Measurements from ENCODE around the gene ABCB6.
A peak's percentile ranks its signal among the peaks of the same experiment; 100 is the strongest.

Gene ABCB6

DNA sequence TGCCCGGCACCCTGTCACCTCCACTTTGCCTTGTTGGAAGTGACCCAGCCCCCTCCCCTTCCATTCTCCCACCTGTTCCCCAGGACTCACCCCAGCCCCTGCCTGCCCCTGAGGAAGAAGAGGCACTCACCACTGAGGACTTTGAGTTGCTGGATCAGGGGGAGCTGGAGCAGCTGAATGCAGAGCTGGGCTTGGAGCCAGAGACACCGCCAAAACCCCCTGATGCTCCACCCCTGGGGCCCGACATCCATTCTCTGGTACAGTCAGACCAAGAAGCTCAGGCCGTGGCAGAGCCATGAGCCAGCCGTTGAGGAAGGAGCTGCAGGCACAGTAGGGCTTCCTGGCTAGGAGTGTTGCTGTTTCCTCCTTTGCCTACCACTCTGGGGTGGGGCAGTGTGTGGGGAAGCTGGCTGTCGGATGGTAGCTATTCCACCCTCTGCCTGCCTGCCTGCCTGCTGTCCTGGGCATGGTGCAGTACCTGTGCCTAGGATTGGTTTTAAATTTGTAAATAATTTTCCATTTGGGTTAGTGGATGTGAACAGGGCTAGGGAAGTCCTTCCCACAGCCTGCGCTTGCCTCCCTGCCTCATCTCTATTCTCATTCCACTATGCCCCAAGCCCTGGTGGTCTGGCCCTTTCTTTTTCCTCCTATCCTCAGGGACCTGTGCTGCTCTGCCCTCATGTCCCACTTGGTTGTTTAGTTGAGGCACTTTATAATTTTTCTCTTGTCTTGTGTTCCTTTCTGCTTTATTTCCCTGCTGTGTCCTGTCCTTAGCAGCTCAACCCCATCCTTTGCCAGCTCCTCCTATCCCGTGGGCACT lies 36.2 kb downstream of the ABCB6 start:
- no peak for DNase-seq

DNA sequence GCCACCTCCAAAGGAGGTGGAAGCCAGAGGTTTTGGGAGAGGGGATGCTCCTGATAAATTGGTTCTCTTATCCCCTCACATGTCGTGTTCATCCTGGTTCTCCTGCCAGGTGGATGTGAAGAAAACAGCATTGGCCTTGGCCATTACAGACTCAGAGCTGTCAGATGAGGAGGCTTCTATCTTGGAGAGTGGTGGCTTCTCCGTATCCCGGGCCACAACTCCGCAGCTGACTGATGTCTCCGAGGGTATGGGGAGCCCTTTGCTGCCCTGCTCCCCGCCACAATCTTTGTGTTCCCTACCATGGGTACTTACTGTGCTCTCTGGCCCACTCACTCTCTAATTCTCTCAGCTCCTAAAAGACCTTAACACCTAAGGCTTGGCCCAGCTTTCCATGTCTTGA lies 37.2 kb downstream of the ABCB6 start:
- no peak for DNase-seq

DNA sequence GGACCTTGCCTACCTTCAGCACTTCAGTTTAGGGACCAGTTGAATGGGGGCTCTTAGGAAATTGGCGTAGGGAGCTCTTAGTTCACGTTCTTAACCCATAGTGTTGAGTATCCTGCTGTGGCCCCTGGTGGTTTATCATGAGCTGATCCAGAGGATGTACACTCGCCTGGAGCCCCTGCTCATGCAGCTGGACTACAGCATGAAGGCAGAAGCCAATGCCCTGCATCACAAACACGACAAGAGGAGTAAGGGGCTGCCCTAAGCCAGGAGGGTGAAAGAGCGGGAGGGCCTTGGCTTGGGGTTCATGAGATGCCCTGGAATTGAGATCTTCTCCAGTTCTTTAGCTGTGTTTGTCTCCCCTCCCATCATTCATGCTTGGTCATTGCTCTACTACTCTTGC lies 37.8 kb downstream of the ABCB6 start:
- no peak for DNase-seq

DNA sequence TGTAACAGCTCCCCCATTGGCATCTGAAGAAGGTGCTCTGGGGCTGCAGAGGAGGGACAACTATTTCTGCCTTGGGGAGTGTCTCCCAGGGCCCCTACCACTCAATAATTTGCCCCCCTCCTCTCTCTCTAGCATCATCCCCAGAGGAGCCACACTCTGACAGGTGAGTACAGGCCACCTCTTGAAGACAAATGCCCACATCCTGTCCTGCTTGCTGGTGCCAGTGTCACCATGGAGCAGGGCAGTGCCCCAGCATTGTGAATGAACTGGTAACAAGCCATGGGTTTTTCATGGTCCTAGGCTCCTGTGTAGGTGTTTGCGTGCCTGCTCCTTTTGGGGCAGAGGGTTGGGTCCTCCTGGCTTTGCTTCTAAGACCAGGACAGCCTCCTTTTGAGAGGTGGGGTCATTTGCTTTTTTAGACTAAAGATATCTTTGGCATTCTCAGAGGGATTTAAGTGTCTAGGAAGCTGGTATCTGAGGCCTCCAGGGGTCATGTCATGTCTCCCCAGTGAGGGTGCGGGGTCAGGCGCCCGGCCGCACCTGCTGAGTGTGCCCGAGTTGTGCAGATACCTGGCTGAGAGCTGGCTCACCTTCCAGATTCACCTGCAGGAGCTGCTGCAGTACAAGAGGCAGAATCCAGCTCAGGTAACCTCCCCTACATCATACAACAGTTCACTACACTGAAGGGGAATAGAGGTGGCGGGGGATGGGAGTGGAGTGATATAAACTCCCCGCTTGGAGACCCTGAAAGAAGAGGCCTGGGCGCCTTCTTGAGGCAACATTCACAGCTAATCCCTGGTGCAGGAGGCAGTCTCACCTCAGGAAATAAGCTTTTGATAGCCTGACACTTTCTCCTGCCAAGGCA lies 38.9 kb downstream of the ABCB6 start:
- DNase-seq: no peak

DNA sequence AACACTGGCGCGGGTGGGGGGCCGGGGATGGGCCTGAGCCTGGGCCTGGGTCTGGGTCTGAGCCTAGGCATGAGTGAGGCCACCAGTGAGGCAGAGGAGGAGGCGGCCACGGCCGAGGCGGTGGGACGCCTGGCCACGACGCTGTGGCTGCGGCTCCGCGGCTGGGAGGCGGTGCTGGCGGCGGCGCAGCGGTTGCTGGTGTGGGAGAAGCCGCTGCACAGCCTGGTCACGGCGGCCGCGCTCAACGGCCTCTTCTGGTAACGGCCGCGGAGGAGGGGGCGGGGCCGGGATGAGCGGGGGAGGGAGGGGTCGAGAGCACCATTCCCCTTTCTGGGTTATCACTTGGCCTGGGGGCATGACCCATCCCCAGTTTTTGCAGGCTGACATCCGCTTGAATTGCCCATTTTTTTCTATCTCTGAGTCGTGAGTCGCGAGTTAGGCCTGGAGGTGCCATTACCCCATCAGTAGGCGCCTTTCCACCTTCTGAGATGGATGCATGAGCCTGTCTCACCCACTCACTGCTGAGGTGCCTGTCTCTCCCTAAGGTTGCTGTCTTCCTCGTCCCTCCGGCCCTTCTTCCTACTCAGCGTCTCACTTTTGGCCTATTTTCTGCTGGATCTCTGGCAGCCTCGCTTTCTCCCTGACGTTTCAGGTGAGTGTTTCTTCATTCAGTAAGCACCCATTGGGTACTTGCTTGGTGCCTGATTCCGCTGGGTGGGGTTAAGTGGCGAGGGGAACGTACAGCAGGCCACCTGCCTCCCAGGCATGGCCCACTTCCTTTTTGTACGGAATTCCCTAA lies 40.2 kb downstream of the ABCB6 start:
- peak; percentile 73 for DNase-seq

DNA sequence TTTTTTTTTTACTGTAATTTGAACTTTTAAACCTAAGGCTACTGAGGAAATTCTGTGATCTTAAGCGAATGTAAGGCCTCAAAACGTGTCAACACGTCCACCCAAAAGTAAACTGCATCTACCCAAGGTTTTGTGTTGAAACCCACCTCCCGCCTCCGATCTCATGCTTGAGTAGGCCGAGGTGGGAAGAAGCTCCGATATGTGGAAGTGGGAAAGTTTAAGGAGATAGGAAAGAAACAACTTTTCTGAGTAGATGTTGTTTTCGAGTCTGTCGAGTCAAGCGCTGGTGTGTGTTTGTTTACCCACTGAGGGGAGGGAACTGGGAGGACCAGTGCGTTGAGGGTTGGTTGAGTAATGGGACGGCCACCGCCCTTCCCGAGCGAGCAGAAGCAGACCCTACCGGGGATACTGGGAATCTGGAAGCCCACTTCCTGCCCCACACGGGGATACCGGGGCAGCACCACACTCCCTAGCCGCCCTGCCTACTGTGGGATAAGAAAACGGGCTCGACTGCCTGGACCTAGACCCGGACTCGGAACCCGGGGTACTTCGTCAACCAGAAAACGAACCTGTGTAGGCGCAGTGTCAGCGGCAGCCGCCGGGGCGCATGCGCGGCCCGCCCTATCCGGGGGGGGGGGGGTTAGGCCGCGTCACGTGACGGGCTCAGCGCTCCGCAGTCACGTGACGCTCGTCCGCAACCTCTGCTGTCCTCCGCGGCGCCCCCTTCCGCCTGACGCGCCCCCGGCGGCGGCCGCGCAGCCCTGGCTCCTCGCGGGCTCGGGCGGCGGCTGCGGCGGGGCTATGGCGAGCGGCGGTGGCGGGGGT lies 41.0 kb downstream of the ABCB6 start, which contains the start of gene RETREG2:
TSS of gene RETREG2 (plus strand) at position 724 of the 825 bp plus-strand sequence. CDS start at position 802, 78 bp downstream.
- peak; percentile 88 for DNase-seq

DNA sequence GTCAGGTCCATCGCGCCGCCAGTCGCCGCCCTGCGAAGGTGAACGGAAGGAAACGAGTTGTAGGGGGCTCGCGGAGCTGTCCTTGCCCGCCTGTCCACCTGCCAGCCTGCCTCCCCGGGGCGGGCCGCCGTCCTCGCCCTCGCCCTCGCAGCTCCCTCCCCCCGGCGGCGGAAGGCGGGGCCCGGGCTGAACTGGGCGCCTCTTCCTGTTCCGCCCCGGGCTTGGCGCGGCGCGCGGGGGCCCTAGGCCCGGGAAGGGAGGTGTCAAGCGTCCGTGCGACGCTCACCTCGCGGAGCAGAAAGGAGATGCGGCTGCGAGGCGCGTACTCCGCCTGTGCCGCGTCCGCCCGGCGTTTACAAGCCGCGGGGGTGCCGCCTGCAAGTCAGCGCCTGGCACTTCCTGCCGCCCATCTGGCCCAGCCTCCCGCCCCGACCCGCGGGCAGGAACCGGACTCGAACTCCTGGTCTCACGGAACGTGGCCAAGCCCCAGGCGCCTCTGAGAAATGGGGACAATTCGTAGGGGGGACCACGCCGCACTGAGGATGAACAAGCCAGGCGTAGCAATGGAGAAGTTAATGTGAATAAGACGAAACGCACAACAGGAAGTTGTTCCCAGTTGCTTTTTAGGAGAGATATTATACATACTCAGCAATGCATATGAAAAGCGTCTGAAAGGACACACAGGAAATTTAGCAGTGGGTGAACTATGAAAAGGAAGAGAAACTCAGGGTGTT lies 41.8 kb downstream of the ABCB6 start, which contains the start of gene CNPPD1:
TSS of gene CNPPD1 (minus strand) at position 108 of the 734 bp plus-strand sequence. CDS start at position 11, 97 bp downstream.
- DNase-seq: peak; percentile 91

DNA sequence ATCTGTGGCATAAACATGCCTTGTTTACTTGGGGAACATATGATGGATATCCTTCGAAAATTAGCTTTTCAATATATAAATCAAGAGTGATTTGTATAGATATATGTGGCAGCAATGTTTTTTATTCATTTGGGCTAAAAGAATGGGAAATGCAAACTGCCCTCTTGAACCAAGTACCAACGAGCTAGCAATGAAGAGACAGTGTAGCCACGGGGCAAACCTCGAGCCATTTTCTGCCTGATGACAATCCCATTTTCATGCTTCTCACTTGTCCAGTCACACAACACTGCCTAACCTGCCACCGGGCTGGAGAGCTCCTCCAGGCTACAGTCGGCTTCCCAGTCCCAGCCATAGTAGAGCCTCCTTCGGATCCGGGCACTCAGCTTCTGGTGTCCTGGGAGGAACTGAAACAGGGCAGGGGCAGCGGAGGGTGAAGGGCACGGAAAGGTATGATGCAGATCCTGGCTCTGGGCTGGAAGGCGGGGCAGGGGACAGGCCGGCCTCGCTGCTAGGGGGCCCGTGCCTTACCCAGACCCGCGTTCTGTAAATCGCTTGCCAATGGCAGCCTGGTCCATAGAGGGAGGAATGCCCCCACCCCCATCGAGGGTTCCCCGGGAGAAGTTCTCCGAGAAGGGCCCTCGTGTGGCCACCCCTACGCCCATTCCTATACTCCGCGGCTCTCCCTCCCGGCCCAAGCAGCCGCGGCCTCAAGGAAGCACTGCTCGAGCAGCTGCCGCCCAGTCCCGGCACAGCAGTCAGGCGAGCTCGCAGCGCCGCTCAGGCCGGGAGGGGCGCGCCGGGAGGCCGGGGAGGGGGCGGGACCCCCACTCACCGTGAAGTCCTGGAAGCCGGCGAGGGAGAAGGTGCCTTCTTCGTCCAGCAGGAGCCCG lies 42.6 kb downstream of the ABCB6 start:
- DNase-seq: peak; percentile 69

DNA sequence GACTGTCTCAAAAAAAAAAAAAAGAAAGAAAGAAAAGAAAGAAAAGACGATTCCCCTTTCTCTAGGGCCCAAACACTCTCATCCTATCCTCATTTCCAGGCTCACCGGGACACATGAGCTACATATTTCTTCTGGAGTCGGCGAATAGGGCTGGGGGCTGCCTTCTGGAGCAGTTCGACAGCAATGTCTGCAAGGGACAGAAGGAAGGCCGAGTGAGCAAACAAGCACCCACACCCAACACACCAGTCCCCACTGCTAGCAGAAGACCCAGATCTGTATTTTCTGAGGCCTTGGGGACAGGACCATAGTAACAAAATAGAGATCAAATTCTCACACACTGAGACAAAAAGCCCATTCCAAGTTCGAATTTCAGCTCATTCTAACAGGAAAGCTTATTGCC lies 43.3 kb downstream of the ABCB6 start:
- DNase-seq: no peak

DNA sequence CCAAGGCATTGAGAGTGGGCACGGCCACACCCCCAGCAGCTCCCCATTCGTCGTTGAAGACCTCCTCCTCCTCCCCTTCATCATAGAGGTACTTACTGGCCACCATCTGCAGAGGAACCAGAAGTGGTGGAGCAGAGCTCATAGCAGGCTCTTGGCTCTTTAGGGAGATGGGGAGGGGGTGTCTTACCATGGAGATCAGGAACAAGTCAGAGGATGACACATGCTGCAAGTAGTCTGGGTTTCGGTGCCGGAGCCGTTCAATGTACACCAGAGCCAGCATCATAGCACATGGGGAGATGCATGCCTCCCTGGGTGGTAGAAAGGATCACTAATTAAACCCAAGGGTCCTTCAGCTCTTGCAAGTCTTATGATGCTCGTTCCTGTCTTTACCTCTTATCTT lies 44.0 kb downstream of the ABCB6 start:
- DNase-seq: no peak

DNA sequence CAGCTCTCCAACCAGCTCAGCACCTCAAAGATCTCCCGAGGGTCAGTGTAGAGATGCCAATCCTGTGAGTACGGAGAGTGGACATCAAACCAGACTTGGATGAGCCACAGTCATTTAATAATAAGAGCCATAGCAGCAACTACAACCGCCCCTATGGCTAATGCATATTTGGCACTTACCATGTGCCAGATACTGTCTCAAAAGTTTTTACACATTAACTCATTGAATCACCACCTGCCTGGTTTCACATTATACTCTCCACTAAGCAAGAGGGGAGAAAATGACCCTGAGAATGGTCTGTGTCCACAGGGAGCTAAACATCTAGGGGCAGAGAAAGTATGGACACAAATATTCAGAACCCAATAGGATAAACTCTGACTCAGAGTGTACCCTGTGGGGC lies 44.6 kb downstream of the ABCB6 start:
- no peak for DNase-seq

DNA sequence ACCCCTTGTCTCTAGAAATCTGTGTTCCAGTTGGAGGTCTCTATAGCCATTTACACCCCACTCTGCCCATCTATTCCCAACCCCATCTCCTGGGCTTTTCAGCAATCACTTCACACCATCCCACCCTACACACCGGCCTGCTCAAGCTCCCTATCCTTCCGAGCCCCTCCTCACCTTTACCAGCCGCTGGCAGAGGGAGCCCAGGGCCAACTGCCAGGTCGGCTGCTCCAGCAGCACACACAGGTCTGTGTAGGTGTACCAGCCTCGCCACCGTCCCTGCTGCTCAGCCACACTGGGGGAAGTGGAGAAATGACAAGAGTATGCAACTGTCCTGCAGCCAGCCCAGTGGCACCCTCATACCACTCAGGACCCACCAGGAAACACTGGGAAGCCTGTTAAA lies 45.6 kb downstream of the ABCB6 start:
- DNase-seq: peak; percentile 41

DNA sequence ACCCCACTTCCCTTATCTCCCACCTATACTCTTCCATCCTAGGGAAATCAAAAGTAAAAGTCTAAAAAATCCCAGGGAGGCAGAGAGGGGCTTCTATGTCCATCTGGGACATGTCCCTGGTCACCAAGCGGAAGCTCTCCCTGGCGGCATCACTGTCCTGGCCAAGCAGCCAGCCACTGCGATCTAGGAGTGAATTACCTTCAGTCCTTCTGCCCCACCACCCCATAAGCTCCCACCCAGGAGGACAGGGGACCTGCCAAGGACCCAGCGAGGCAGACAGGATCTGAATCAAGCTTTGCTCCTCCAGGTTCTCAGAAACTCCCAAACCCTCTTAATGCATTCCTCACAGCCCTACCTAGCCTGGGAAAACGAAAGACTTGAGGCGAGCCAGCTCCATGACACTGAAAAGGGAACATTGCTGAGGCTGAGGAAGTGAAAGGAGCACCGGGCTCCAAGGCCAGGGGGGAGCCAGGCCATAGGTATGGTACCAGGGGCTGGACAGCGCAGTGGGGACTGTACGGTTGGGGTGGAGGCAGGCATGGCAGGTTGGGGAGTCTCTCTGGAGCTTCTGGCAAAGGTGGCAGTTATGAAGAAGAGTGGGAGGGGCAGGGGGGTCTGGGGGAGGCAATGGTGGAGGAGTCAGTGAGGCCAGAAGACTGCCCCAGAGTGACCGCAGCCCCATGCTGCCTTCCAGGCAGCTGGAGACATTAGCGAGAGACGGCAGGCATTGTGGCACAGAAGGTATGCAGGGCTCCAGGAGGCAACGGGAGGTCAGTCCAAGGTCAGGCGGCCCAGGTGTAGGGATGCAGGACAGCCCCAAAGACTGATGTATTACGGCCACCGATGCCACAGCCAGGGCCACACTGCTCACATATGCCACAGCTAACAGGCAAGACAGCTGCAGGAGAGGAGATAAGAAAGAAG lies 46.3 kb downstream of the ABCB6 start:
- peak; percentile 32 for DNase-seq

DNA sequence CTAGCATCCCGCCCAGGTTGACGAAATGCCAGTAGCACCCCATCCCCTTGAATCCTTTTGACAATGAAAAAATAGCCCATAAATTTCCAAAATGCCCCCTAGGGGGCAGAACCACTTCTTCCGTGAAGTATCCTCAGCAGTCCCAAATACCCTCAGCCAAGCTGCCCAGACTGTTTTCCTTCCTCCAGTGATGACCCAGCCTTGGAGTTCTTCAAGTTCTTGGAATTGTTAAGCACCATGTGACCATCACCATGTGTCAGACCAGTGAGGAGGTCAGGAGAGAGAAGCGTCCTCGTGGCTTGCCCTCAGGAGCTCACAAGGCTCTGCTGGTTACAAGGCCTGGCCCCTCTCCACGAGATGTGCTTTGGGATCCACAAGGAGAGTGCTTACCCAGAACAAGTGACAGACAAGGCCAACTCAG lies 47.5 kb downstream of the ABCB6 start:
- no peak for DNase-seq

DNA sequence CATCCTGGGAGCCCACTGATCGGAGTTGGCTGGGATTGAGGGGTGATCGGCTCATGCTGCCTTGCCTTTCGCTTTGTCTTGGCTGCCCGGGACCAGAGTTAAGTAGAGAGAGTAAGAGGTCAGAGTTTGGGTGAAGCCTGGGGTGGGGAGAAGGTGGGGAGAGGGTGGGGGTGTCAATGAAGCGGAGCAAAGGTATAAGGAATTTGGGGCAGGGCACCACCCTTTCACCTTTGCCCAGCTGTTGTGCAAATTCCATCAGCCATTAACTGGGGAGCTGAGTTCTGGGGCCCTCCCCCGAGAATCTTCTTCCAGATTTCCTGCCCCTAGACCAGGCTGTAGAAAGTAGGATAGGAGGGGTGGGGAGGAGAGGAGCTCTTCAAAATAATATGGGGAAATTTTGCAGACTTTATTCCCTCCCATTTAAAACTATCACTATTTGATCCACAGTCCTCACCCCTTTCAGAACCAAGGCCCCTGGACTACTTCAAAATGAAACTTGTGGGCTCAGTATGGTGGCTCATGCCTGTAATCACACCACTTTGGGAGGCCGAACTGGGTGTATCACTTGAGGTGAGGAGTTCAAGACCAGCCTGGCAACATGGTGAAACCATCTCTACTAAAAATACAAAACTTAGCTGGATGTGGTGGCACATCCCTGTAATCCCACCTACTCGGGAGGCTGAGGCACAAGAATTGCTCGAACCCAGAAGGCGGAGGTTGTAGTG lies 48.7 kb downstream of the ABCB6 start, which contains the start of gene SLC23A3:
TSS of gene SLC23A3 (minus strand) at position 100 of the 725 bp plus-strand sequence. CDS start at position 55, 45 bp downstream.
- DNase-seq: no peak

DNA sequence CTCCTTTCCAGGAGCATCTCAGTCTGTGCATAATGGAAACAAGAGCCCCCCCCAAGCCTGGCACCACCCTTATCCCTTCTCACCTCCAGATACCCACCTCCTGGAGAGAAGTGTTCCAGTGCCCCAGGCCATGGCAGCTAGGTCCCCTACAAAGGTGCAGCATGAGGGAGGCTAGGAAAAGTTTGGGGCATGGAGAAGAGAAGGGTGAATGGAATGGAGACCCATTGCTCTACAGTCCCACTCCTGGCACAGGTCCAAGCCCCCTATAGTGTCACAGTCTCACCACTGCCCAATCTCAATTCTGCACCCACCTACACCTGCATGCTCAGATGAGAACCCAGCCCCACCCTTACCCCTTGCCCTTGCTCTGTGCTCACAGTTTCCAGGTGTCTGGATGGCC lies 49.8 kb downstream of the ABCB6 start:
- no peak for DNase-seq

DNA sequence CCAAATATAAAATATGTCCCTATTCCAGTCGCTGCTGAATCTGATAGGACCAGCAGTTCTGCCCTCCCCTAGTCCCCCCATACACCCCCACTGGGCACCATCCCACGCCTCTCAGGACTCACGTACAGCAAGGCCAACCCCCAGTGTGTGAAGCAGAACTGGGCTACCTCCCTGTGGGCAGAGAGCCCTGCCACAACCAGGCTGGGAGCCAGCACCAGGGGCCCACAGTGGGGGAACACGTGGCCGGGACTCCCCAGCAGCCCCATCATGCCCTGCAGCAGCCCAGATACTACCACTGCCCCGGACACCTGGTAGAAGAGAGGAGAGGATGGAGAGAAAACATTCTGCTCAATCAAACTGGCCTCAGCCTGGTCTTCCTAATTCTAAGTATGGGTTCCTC lies 50.2 kb downstream of the ABCB6 start:
- DNase-seq: no peak

DNA sequence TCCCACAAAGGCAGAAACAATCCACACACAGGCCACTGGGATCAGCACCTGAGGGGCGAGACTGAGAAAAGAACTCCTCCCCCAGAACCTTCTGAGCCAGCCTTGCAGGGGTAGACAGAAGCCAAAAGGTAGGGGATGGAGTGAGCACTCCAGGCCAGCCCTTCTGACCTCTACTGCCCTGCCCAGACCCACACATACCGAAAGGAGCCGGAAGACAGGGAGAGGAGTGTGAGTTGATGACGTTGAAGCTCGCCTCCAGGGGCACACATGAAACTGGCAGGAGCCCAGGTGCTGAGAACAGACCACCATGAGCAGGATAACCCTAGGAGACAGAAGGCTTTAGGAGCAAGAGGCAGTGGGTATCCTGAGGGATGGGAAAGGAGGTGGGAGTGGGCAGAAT lies 50.8 kb downstream of the ABCB6 start:
- no peak for DNase-seq

All from activated CD8-positive, alpha-beta memory T cell treated with anti-CD3 and anti-CD28 coated beads, Interleukin-2, amount 50 U/mL, for 48 hours (primary cell).